ENCODE data around the gene SORBS1. TPM values are rescaled to one million over a fixed set of nuclear protein-coding genes. Genes with fewer than 3 reads are reported as not detected.

The SORBS1 gene
- total and polyA plus RNA-seq, 2 donors (not counting 3 experiments of a cell fraction or from before 2014, with no cell fraction given) = 2.0 to 7.9 TPM

GRCh38 chr10:95573527-95573926, 12.4 kb upstream of the SORBS1 start:
- dilution Hi-C loops (cut with MboI; ENCODE audit: extremely low pct_ligation_motif_present, low sequenced_read_pairs) = no loop called here
- no peaks in the 10 kb centered on the region for H3K4me1 ChIP-seq (ENCODE audit: control insufficient read depth, extremely low read depth, insufficient read depth, low read length)

More at GRCh38 chr10:95573527-95573926, 12.4 kb upstream of the SORBS1 start:
- DNase-seq (ENCODE audit: low read depth, low spot score) (no peak), FAIRE-seq (no peak)
- no peak overlapping the region for H2AFZ ChIP-seq (ENCODE audit: low read depth, low read length)
- no peaks in the 10 kb centered on the region for H3K36me3 ChIP-seq (ENCODE audit: control insufficient read depth in 2 of 2, extremely low read depth in 1 of 2, insufficient read depth in 2 of 2, low read length in 2 of 2)
- no peaks in the 10 kb centered on the region for H3K9me1 ChIP-seq (replicated peaks; ENCODE audit: control insufficient read depth, extremely low read depth, insufficient read depth, low read length)
- TF ChIP-seq CTCF (IDR thresholded peaks at IDR 0.05; ENCODE audit: extremely low read depth in 1 of 2, insufficient read depth in 1 of 2, low read depth in 1 of 2, low read length in 2 of 2) (no peak), JUN (IDR thresholded peaks at IDR 0.05; ENCODE audit: borderline replicate concordance, insufficient read depth, insufficient read length, low read depth) (peak; percentile 26)
- no peaks in the 10 kb centered on the region for H3K9me3 ChIP-seq (replicated peaks; ENCODE audit: control insufficient read depth, insufficient read depth, low read length)
- H3K79me2 ChIP-seq (ENCODE audit: control insufficient read depth, insufficient read depth, low read length) = no peaks in the 10 kb centered on the region
- CTCF ChIA-PET = no interaction called here
- H4K20me1 ChIP-seq (replicated peaks; ENCODE audit: control insufficient read depth, extremely low read depth, insufficient read depth, low read length) = no peaks in the 10 kb centered on the region
- no peak overlapping the region for H3K4me3 ChIP-seq (replicated peaks in 1 of 3; ENCODE audit: insufficient read depth in 1 of 3, low read depth in 1 of 3, low read length in 3 of 3)
- H3K27me3 ChIP-seq (ENCODE audit: control insufficient read depth in 2 of 2, insufficient read depth in 2 of 2, low read length in 2 of 2) = peaks cover 3 to 10% of the 10 kb centered on the region in 2 experiments
- no peak overlapping the region for H3K27ac ChIP-seq (ENCODE audit: insufficient read depth, low read depth, low read length)
- H3K9ac ChIP-seq (replicated peaks; ENCODE audit: extremely low read depth, insufficient read depth, low read length) = no peak overlapping the region
- no TSS peak for BruUV-seq (replicated peaks)
- H3K4me2 ChIP-seq (ENCODE audit: insufficient read depth, low read length) = no peak overlapping the region
- POLR2A ChIA-PET = no interaction called here
- intact Hi-C loops (cut with micrococcal nuclease) = no loop called here

Data from endothelial cell of umbilical vein (primary cell).